AG09309 (cell line): ENCODE results near the gene MMP25.

Experiments used
- DNase-seq: peaks from one replicate; pipeline ENCODE4 v3.0.0-alpha.2; 2010; ENCODE audit warnings: low read depth
- H3K4me3 ChIP-seq: 2 replicates; pipeline ENCODE4 v1.5.1; 2011; ENCODE audit warnings: mild to moderate bottlenecking, low read depth, low read length, moderate library complexity; ENCODE audit not compliant: control insufficient read depth
- TF ChIP-seq, protein P1 (sequence below): IDR thresholded peaks from 2 replicates; pipeline ENCODE4 v1.5.1; 2011; ENCODE audit warnings: mild to moderate bottlenecking, low read depth, low read length, inconsistent platforms; ENCODE audit not compliant: insufficient read depth, control insufficient read depth; ENCODE audit errors: missing control alignments

The MMP25 gene

DNA sequence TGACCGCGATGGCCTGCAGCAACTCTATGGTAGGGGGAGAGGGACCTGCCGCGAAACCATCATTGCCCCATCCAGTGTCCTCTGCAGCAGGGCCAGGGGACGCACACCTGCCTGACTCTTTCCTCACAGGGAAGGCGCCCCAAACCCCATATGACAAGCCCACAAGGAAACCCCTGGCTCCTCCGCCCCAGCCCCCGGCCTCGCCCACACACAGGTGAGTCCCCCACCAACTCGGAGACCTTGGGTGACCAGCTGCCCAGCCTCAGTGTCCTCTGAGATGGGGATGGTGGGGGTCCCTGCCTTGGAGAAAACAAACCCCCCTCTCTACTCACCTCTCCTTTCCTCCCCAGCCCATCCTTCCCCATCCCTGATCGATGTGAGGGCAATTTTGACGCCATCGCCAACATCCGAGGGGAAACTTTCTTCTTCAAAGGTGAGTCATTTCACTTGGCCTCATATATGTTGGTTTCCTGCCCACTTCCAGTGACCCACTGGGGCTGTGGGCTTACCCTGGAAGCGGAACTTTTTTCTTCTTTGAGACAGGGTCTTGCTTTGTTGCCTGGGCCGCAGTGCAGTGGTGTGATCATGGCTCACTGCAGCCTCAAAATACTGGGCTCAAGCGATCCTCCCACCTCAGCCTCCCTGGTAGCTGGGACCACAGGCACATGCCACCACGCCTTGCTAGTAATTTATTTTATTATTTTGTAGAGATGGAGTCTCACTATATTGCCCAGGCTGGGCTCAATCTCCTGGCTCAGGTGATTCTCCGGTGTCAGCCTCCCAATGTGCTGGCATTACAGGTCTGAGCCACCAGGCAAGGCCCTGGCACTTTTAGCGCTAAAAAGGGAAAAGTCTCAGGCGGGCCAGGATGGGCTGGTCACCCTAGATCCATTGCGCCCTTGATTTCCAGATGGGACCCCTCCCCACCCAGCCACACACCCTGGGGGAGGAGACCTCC lies 11.1 kb downstream of the MMP25 start:
- DNase-seq: no peak
- TF ChIP-seq, protein P1, sequence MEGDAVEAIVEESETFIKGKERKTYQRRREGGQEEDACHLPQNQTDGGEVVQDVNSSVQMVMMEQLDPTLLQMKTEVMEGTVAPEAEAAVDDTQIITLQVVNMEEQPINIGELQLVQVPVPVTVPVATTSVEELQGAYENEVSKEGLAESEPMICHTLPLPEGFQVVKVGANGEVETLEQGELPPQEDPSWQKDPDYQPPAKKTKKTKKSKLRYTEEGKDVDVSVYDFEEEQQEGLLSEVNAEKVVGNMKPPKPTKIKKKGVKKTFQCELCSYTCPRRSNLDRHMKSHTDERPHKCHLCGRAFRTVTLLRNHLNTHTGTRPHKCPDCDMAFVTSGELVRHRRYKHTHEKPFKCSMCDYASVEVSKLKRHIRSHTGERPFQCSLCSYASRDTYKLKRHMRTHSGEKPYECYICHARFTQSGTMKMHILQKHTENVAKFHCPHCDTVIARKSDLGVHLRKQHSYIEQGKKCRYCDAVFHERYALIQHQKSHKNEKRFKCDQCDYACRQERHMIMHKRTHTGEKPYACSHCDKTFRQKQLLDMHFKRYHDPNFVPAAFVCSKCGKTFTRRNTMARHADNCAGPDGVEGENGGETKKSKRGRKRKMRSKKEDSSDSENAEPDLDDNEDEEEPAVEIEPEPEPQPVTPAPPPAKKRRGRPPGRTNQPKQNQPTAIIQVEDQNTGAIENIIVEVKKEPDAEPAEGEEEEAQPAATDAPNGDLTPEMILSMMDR: no peak
- no peak overlapping the region for H3K4me3 ChIP-seq

DNA sequence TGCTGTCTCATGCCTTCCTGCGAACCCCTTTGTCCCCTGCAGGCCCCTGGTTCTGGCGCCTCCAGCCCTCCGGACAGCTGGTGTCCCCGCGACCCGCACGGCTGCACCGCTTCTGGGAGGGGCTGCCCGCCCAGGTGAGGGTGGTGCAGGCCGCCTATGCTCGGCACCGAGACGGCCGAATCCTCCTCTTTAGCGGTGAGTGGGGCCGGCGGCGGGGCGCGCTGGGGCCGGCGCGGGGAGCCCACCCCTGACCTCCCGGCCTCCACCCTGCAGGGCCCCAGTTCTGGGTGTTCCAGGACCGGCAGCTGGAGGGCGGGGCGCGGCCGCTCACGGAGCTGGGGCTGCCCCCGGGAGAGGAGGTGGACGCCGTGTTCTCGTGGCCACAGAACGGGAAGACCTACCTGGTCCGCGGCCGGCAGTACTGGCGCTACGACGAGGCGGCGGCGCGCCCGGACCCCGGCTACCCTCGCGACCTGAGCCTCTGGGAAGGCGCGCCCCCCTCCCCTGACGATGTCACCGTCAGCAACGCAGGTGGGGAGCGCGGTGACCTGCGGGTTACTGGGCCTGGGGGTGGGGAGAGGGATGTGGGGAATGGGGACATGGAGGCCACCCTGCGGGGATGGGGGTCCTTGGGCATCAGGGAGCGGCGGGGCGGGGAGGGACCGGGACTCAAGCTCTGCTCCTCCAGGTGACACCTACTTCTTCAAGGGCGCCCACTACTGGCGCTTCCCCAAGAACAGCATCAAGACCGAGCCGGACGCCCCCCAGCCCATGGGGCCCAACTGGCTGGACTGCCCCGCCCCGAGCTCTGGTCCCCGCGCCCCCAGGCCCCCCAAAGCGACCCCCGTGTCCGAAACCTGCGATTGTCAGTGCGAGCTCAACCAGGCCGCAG lies 12.0 kb downstream of the MMP25 start:
- no peak for DNase-seq
- TF ChIP-seq, protein P1: peak; percentile 1
- H3K4me3 ChIP-seq: peak overlapping the region; percentile 79

DNA sequence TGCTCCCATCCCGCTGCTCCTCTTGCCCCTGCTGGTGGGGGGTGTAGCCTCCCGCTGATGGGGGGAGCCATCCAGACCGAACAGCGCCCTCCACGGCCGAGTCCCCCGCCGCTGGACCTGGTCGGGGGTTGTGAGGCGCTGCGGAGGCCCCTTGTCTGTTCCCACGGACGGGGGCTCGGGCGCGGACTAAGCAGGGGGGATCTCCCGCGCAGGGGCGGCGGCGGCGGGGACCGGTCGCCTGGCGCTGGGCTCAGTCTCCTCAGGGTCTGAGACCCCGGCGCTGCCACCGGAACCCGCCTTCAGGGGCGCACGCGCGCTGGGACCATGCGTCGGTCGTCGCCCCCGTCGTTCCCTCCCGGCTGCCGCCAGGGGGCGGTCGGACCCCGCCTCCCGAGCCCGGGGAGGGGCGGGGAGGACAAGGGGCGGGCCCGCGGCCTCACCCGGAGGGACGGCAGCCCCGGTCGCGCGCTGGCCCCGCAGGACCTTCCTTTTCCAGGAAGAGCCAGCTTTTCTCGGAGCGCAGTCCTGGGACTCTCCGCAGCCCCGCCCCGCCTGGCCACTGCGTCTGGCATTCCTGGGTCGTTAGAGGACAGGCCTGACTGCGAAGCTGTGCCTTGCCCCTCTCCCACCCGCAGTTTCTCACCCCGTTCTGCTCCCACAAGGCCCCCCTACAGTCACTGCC lies 12.8 kb downstream of the MMP25 start:
- DNase-seq: peak; percentile 20
- peak overlapping the region; percentile 79 for H3K4me3 ChIP-seq
- TF ChIP-seq, protein P1: peak; percentile 51

DNA sequence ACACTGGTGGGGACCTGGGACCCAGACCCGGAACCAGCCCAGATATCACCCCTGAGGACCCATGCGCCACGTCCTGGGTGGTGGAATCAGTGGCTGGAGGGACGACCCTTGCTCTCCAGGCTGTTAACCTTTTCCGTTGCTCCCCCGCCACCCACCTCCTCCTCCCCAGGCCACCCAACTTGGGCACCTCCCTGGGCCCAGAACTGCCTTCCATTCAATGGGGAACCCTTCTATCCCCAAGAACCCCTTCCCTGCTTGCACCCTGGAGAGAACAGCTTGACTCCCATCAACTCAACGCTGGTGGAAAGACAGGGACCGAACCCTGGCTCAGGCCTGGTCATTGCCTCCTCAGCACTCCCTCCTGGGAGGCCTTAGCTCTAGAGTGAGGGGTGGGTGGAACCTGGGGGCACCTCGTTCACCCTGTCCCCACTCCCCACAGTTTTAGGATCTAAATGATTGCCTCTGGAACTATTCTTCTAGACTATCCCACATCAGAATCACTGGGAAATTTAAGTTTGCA lies 13.4 kb downstream of the MMP25 start:
- no peak for DNase-seq
- TF ChIP-seq, protein P1: no peak
- H3K4me3 ChIP-seq: peak overlapping the region; percentile 19

DNA sequence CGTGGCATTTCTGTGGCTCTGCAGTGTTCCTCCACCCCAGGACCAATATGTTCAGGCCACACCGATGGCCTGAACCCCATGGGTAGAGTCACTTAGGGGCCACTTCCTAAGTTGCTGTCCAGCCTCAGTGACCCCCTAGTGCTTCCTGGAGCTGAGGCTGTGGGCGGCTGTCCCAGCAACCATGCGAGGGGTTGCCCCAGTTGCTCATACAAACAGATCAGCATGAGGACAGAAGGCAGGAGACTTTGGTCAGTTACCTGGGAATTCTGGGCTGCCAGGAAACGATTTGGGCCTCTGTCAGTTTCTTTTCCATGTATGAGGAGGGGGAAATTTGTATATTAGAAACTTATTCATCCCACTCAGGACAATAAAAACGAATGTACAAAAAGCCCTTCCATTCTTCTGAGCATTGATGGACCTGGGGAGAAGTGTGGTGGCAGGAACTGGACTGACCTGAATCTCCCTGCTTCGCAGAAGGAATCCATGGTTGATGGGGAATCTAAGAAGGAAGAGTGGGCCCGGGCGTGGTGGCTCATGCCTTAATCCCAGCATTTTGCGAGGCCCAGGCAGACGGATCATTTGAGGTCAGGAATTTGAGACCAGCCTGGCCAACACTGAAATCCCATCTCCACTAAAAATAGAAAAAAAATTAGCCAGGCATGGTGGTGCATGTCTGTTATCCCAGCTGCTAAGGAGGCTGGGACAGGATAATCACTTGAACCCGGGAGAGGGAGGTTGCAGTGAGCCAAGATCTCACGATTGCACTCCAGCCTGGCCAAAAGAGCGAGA lies 14.2 kb downstream of the MMP25 start:
- TF ChIP-seq, protein P1: no peak
- no peak overlapping the region for H3K4me3 ChIP-seq
- no peak for DNase-seq
